Bronchial epithelial cell (primary cell): Measurements from ENCODE around the gene CFTR. TPM values are rescaled to one million over a fixed set of nuclear protein-coding genes. Genes with fewer than 3 reads are reported as not detected.

Source experiments
- DNase-seq: peaks from one replicate; pipeline ENCODE4 v3.0.0-alpha.2; 2010; ENCODE audit warnings: low read depth
- FAIRE-seq: peaks from 2 replicates; lab custom pipeline; 2011; peaks lifted over from hg19 to GRCh38; lab: Jason Lieb, UNC
- H3K27me3 ChIP-seq: 2 replicates; pipeline ENCODE4 v1.5.1; 2011; ENCODE audit warnings: low read length; ENCODE audit not compliant: control insufficient read depth, insufficient read depth
- H3K36me3 ChIP-seq: 2 replicates; pipeline ENCODE4 v1.5.1; 2011; ENCODE audit warnings: low read length; ENCODE audit not compliant: control insufficient read depth, insufficient read depth
- H3K4me3 ChIP-seq: 2 replicates; pipeline ENCODE4 v1.5.1; 2011; ENCODE audit warnings: mild to moderate bottlenecking, low read depth, low read length, control low read depth
- CTCF ChIP-seq: IDR thresholded peaks from 2 replicates; pipeline ENCODE4 v1.5.1; 2011; ENCODE audit warnings: mild to moderate bottlenecking, moderate library complexity, low read length, control low read depth, inconsistent platforms; ENCODE audit not compliant: insufficient read depth, severe bottlenecking
- total RNA-seq: library from RNA; depleted of rRNA; stranded (reverse); fragments of >200 nt; gene quantifications from 2 replicates; pipeline ENCODE4 v1.2.1, GENCODE V29; 2014

Gene CFTR
- total RNA-seq, 1 donor from 2014 or later: under 0.01 TPM

GRCh38 chr7:117673839-117674238 is 194.0 kb downstream of the CFTR start:
- Histone ChIP-seq H3K27me3 (no peaks in the 10 kb centered on the region), H3K4me3 (peak overlapping the region; percentile 21), H3K36me3 (no peaks in the 10 kb centered on the region)
- no peak for FAIRE-seq
- DNase-seq: peak; percentile 72
- peak; percentile 15 for TF ChIP-seq CTCF

GRCh38 chr7:117674617-117675016 is 194.8 kb downstream of the CFTR start:
- no peak overlapping the region for H3K4me3 ChIP-seq
- no peaks in the 10 kb centered on the region for H3K27me3 ChIP-seq
- no peak for DNase-seq
- no peak for TF ChIP-seq CTCF
- FAIRE-seq: no peak
- no peaks in the 10 kb centered on the region for H3K36me3 ChIP-seq

- Histone ChIP-seq H3K27me3 (no peaks in the 10 kb centered on the region), H3K36me3 (no peaks in the 10 kb centered on the region), H3K4me3 (no peak overlapping the region)
- no peak for TF ChIP-seq CTCF
- FAIRE-seq (no peak), DNase-seq (no peak)
Measured at GRCh38 chr7:117675497-117676435, 195.9 kb downstream of the CFTR start.

- TF ChIP-seq CTCF: no peak
- DNase-seq: no peak
- Histone ChIP-seq H3K36me3 (no peaks in the 10 kb centered on the region), H3K4me3 (no peak overlapping the region), H3K27me3 (no peaks in the 10 kb centered on the region)
- FAIRE-seq: no peak
Measured at GRCh38 chr7:117679120-117679519, 199.3 kb downstream of the CFTR start.

- DNase-seq (peak; percentile 97), FAIRE-seq (peak; percentile 97)
- no peak for TF ChIP-seq CTCF
- Histone ChIP-seq H3K4me3 (no peak overlapping the region), H3K36me3 (no peaks in the 10 kb centered on the region), H3K27me3 (no peaks in the 10 kb centered on the region)
Measured at GRCh38 chr7:117682681-117683385, 203.0 kb downstream of the CFTR start.
